Skeletal muscle cell (primary cell): ENCODE measurements around the gene NOM1.
"Not testable (repeated sequence)": the region's sequence is repeated elsewhere in the genome, so short reads cannot be mapped to it uniquely, and the experiment has no call there.

Experiments used
- DNase-seq: peaks from one replicate; pipeline ENCODE4 v3.0.0-alpha.2; 2010; ENCODE audit warnings: low read depth
- H3K4me3 ChIP-seq: 2 replicates; pipeline ENCODE4 v1.5.1; 2011; ENCODE audit warnings: low read depth, mild to moderate bottlenecking, control low read depth, low read length, moderate library complexity

The NOM1 gene

GRCh38 chr7:156936766-156937165, 12.7 kb upstream of the NOM1 start:
- not testable (repeated sequence) for H3K4me3 ChIP-seq, DNase-seq

GRCh38 chr7:156940421-156941122, 8.9 kb upstream of the NOM1 start:
- no peak for DNase-seq
- H3K4me3 ChIP-seq, result no peak overlapping the region

DNA sequence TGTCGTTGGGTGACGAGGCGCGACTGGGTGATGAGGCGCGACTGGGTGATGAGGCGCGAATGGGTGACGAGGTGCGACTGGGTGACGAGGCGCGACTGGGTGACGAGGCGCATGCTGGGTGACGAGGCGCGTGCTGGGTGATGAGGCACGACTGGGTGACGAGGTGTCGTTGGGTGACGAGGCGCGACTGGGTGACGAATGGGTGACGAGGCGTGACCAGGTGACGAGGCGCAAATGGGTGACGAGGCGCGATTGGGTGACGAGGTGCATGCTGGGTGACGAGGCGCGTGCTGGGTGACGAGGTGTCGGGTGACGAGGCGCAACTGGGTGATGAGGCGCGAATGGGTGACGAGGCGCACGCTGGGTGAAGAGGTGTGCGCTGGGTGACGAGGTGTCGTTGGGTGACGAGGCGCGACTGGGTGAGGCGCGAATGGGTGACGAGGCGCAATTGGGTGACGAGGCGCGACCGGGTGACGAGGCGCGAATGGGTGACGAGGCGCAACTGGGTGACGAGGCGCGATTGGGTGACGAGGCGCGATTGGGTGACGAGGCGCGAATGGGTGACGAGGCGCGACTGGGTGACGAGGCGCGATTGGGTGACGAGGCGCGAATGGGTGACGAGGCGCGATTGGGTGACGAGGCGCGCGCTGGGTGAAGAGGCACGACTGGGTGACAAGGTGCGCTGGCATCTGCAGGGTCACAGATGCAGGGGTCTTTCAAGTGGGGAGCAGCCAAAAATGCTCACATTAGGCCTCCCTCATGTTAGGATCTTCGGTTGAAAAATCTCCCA, 7.9 kb upstream of the NOM1 start:
- no peak for DNase-seq
- no peak overlapping the region for H3K4me3 ChIP-seq

DNA sequence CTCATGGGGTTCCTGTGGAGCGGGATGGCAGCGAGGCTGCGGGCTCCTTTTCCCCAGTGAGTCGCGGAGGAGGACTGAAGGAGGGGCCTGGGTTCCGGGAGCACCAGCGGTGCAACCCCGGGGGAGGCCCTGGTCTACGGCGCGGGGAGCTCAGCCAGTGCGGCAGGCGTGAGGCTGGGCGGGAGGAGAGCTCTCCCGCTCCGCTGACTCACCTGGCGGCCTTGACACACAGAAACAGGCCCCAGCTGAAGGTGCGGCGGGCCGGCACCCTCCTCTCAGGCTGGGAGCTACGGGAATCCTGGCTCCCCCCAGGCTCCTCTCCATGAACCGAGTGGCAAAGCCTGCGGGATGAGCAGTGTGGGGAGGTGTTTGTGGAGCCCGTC, 6.8 kb upstream of the NOM1 start:
- no peak for DNase-seq
- no peak overlapping the region for H3K4me3 ChIP-seq

DNA sequence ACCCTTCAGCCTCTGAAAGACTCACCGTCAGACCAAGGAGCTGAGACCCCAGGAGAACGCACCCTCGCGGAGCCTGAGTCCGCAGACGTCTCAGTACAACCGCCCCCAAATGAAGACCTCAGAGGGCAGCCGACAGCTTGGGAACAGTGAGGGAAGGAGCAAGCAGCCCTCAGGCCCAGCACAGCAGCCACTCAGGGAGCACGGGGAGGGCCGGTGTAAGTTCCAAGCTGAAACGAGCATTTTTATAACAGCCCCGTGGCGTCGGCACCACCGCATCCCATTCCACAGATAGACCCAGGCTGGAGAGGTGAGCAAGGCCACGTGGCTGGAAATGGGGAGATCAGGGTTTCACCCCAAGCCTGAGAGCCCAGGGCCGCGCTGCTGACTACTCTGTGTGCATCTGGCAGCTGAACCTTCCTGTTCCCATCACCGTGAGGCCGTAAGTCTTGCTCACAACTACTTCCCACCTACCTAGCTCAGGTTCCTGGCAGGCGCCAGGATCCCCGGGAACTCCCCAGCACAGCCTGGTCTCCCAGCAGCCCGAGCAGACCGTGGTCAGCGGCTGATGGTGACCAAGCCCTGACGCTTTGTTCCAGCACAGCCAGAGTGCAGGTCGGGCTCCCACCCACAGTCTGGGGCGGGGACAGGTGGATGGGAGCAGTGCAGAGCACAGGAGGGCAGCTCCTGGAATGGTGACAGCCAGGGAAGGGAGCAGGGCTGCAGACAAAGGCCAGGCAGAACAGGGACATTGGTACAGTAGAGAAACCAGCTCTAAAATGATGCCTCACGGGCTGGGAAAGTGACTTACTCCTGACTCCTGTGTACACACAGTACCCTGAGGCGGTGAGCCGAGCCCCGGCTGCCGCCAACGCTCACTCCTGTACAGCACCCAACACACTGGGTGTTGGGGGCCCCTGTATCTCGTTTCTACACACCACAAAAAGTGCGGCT, 6.1 kb upstream of the NOM1 start:
- no peak overlapping the region for H3K4me3 ChIP-seq
- no peak for DNase-seq

GRCh38 chr7:156944876-156945275, 4.6 kb upstream of the NOM1 start:
- no peak for DNase-seq
- H3K4me3 ChIP-seq, result no peak overlapping the region

GRCh38 chr7:156947120-156947843, 2.2 kb upstream of the NOM1 start:
- no peak for DNase-seq
- H3K4me3 ChIP-seq, result no peak overlapping the region

DNA sequence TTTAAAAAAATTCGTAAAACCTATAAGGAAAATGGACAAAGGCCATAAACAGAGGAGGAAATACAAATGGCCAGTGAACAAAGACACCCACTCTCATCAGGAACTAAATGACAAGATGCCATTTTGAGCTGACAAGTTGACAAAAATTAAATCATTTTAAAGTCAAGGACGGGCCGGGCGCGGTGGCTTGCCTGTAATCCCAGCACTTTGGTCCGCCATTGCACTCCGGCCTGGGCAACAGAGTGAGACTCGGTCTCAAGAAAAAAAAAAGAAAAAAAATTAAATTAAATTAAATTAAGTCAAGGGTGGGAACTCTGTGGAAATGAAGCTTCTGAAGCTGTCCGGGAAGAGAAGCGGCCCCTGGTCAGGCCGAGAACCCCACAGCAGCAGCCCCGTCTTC, 1.2 kb upstream of the NOM1 start:
- no peak for DNase-seq
- H3K4me3 ChIP-seq, result peak overlapping the region; percentile 89

GRCh38 chr7:156950381-156950858, 908 bp downstream of the NOM1 start:
- H3K4me3 ChIP-seq, result peak overlapping the region; percentile 89
- DNase-seq, result no peak

GRCh38 chr7:156953215-156953614, 3.7 kb downstream of the NOM1 start:
- not testable (repeated sequence) for DNase-seq, H3K4me3 ChIP-seq

DNA sequence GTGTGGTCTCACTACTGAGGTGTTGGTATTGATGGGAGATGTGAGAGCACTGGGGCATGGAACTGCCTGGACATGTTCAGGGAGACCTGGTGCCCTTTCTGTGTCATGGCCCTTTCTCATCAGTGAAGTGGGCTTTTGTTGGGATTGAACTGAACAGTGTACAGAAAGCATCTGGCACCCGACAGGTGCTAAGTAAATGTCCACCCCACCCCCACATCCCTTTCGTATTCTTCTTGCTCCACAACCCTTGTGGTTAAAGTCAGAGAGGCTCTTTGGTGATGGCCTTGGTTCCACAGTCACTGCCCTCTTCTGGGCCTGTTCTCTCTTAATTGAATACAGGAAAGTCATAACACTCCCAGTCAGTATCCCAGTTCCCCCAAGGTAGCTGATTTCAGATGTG, 5.4 kb downstream of the NOM1 start:
- no peak for DNase-seq
- H3K4me3 ChIP-seq, result no peak overlapping the region

- DNase-seq, result no peak
- no peak overlapping the region for H3K4me3 ChIP-seq
Measured at GRCh38 chr7:156956727-156957126, 7.2 kb downstream of the NOM1 start.

GRCh38 chr7:156962145-156962544, 12.6 kb downstream of the NOM1 start:
- no peak for DNase-seq
- H3K4me3 ChIP-seq, result no peak overlapping the region

DNA sequence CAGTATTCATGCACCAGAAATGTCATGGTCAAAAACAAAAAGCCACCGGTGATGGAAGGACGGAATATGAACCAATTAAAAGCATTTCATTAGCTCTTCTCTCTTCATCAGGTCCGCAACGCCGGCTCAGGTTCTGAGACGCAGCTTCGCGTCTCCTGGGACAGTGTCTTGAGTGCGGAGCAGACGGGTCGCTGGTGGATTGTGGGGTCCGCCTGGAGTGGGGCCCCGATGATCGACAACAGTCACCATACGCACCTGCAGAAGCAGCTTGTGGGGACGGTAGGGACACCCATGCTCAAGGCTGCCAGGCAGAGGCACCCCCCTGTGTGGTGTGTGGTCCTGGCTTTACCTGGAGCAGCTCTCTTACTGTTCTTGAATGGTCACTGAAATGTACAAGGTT, 13.4 kb downstream of the NOM1 start:
- H3K4me3 ChIP-seq, result no peak overlapping the region
- no peak for DNase-seq

DNA sequence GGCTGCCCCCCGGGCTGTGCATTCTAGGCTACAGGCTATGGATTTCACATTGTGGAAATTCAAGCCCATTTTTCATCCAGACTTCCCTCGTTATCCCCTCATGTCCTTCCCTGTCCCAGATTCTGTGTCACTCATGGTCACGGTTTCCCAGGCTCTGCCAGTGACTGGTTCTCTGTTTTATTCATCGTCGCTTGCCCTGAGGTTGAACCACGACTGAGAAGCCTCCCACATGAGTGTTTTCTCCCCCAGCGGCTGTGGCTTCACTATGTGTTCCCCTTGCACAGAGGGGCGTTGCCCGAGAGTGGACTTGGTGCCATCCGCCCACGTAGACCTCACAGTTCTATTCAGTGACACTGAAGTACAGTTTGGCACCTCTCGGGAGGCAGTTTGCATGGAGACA, 14.0 kb downstream of the NOM1 start:
- H3K4me3 ChIP-seq, result no peak overlapping the region
- DNase-seq, result no peak

GRCh38 chr7:156964971-156965370, 15.5 kb downstream of the NOM1 start:
- H3K4me3 ChIP-seq, result no peak overlapping the region
- no peak for DNase-seq

DNA sequence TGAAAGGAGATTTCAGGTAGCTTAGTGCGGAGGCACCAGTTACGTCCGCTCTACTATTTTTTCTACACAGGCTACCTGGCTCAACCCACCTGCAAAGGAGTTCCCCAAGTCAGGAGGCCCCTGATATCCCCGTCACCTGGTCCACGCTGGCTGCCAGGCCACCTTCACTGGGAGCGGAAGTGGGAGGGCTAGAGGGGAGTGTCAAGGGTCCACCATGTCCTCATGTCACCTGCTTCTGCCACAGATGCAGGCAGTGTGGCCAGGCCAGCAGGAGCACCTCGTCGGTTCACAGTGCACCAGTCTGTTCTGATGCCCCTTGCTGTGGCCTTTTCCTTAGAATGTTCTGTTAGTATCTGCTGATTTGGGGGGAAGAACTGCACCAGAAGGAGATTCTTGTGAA, 16.9 kb downstream of the NOM1 start:
- no peak overlapping the region for H3K4me3 ChIP-seq
- no peak for DNase-seq

DNA sequence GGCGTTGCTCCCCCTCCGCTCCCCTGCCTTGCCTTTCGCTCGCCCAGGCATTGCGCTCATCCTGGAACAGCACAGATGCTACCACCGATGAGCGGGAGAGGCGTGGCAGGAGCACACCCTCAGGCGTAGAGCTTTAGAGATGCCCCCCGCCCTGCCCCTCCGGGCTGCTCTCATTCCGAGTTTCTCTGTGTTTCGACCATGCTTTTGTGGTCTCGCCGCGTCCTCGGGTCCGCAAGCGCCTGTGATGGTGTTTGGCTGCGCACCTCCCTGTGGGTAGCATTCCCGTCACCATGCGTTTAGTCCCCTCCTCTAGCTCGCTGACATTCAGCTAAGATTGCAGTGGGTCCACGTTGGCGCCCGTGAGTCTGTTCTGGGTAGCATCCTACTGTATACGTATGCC, 18.7 kb downstream of the NOM1 start:
- no peak overlapping the region for H3K4me3 ChIP-seq
- no peak for DNase-seq

- DNase-seq, result no peak
- no peak overlapping the region for H3K4me3 ChIP-seq
Measured at GRCh38 chr7:156969972-156970420, 20.5 kb downstream of the NOM1 start.
